DMS114 treated with DMSO at 0.1 percent for 48 hours (cell line): ENCODE results near the gene SIGLEC9.

ENCODE experiments used
- DNase-seq: peaks from one replicate; lab custom pipeline; 2025; ENCODE audit not compliant: unreplicated experiment; lab: John Stamatoyannopoulos, UW

The SIGLEC9 gene

GRCh38 chr19:51124729-51125128, at the start of gene SIGLEC9:
TSS of gene SIGLEC9 (plus strand) at chr19:51124906. CDS start at chr19:51124975, 69 bp downstream.
- DNase-seq: no peak

GRCh38 chr19:51075998-51076397, 48.7 kb upstream of the SIGLEC9 start:
- DNase-seq: no peak

DNA sequence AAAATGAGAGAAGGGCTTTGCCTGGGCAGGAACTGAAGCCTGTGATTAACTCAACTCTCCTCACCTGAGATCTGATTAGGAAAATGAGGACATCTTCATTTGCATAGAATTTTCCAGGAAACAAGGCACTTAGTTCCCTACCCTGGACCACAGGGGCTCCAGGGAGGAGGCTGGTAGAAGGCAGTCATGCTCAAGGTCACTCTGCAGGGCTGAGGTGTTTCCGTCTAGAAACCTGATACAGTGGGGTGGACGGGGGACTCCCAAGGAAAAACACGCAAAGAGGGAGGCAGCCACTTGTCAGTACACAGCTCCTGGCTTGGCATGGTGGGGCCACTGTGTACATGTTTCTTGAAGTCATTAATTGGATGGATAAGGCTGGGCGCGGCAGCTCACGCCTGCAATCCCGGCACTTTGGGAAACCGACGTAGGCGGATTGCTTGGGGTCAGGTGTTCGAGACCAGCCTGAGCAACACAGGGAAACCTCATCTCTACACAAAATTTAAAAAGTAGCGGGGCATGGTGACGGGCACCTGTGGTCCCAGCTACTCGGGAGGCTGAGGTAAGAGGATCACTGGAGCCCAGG, 48.0 kb upstream of the SIGLEC9 start:
- DNase-seq: no peak

GRCh38 chr19:51078104-51078503, 46.6 kb upstream of the SIGLEC9 start:
- DNase-seq: no peak

DNA sequence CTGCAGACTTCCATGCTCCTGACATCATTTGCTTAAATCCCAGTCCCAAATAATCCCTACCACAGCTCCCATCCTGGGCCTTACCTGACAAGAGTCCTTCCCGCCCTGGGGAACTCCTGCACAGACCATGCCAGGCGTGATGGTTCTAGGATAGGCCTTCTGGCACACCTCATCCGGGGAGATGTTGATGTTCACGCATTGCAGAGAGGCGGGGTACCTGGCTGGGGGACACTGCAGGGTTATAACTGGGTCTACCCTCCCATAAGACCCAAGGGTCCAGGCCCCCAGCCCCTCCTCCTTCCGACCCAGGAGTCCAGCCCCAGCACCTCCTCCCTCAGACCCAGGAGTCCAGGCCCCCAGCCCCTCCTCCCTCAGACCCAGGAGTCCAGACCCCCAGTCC, 46.0 kb upstream of the SIGLEC9 start:
- DNase-seq: no peak

GRCh38 chr19:51079481-51080110, 45.1 kb upstream of the SIGLEC9 start:
- DNase-seq: no peak

DNA sequence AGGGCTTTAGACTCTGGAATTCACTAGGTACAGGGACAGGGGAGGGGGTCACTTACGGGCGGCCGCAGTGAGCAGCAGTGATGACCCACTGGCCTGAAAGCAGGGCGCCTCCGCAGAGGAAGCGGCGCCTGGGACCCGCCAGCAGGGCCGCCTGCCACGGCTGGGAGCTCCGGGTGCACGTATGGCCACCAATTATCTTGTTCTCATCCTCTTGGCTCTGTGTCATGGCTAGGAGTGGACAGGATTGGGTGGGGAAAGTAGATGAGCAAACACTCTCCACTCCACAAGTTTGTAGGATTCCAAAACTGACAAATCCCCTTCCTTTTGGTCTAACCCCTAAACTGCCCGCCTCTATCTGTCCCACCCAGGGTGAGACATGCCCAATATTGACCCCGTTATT, 43.2 kb upstream of the SIGLEC9 start:
- no peak for DNase-seq

DNA sequence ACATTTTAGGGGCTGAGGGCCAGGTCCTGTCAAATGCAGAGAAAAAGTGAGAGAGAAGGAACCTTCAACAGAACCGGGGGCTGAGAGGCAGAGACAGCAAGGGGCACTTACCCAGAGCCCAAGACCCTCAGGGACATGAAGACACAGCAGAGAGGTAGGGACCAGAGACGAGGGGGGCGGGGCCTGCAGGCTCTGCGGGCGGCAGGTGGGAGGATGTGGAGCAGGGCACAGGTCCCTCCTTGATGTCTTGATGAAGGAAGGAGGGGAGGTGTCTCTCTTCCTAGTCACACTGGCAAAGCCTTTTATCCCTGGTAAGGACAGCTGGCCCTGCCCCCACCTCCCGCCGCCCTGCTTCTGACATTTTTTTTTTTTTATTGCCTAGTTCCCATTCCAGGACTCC, 42.1 kb upstream of the SIGLEC9 start, which contains the start of gene KLK14:
KLK14 (minus strand) TSS at position 277 of the 400 bp plus-strand sequence; CDS start at position 4, 273 bp downstream.
- no peak for DNase-seq

DNA sequence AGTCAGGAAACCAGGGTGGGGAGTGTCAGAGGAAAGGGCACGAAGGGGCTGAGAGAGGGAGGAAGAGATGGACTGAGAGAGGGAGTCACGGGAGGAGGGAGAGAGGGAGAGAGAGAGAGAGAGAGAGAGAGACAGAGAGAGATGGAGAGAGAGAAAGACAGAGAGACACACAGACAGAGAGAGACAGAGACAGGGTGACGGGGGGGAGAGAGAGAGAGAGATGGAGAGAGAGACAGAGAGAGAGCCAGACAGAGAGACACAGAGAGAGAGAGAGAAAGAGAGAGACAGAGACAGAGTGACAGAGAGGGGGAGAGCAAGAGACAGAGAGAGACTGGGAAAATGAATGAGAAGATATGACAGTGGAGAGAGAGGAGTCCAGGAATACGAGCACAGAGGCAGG, 41.5 kb upstream of the SIGLEC9 start:
- no peak for DNase-seq

DNA sequence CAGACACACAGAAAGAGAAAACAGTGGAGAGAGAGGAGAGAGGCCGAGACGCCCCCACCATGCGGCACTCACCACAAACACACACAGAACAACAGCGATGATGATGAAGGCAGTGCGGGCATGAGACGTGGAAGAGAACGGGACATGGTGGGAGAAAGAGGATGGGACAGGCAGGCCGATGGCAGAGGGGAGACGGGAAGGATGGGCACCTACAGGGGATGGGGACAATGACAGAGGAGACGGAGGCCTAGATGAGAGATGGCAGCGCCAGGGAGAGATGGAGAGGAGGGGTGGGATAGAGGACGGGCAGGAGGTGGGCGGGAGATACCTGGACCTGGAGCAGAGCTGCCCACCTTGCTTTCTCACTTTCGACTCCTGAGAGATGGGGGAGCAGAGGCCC, 40.9 kb upstream of the SIGLEC9 start:
- no peak for DNase-seq

DNA sequence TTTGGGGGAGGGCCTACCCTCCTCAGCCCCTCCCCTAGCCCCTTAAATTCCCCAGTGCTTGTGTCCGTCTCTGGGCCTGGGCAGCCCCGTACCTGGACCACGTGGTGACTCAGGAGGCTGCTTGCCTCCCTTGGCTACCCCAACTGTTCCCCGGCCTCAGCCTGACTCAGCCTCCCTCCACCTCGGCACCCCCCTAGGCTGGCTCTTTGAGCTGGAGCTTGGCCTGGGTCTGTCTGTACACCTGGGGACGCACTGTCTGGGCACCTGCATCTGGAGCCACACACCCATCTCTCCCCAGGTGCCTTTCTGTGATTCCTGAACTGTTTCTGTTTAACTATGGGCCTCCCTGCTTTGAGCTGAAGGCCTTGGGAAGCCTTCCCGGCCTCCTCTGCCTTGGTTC, 40.2 kb upstream of the SIGLEC9 start:
- no peak for DNase-seq

GRCh38 chr19:51086153-51086850, 38.4 kb upstream of the SIGLEC9 start:
- DNase-seq: no peak

- DNase-seq: no peak
Measured at GRCh38 chr19:51089786-51090185, 34.9 kb upstream of the SIGLEC9 start.

GRCh38 chr19:51090471-51090870, 34.2 kb upstream of the SIGLEC9 start:
- no peak for DNase-seq

- DNase-seq: no peak
Measured at GRCh38 chr19:51091126-51091525, 33.6 kb upstream of the SIGLEC9 start.

DNA sequence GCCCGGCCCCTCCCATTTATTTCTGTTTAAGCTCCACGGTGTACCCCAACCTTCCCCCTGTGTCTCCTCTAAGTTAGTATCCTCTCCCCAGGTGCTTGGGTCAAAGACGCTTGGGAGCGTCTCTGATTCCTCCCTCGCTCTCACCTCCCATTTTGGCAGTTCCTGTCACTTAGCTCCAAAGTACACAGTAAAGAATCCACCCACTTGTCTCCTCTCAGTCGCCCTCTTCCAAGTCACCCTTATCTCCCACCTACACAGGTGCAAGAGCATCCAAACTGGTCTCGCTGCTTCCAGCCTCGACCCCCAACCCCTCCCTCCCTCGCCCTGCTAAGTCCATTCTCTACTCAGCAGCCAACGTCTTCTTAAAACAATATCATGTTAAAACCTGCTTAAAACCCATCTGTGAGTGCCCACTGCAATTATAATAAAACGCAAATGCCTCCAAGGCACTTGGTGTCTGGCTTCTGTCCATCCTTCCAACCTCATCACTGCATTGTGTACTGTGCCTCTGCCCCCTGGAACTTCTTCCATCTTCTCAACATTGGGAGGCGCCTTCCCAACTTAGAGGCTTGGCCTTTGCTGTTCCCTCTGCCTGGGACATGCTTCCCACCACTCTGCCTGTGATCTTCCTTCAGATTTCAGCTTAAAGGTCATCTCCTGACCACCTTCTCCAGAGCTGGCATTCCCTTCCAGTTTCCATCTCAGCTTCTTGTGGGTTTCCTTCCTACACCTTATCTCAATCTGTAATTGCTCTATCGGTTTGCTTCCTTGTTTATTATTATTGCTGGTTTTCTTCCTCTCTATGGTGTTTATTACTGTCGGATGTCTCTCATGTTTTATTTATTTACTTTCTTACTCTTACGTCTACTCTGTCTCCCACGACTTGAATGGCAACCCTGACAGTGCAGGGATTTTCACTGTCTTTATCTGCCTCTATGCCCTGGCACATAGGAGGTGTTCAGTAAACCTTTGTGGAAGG, 32.5 kb upstream of the SIGLEC9 start:
- DNase-seq: no peak

- no peak for DNase-seq
Measured at GRCh38 chr19:51093101-51093500, 31.6 kb upstream of the SIGLEC9 start.

- no peak for DNase-seq
Measured at GRCh38 chr19:51093510-51094345, 31.0 kb upstream of the SIGLEC9 start.

DNA sequence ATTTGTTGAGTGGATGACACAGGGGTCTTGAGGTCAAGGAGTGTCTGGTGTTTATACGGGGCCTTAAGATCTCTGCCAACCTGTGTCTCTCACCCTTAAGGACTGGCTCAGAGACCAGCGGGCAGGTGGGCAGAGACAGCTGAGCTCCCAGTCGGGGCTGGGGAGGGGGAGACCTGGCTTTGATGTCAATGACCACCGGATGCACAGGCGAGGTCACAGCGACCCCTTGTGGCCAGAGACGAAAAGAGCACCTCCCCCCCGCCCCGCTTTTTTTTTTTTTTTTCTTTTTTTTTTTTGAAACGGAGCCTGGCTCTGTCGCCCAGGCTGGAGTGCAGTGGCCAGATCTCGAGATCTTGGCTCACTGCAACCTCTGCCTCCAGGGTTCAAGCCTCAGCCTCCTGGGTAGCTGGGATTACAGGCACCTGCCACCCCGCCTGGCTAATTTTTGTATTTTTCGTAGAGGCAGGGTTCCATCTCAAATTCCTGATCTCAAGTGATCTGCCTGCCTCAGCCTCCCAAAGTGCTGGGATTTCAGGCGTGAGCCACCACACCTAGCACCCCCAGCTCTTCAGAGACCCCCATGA, 29.9 kb upstream of the SIGLEC9 start:
- DNase-seq: no peak
